GM23338 (cell line): ENCODE results near the gene REEP3. TPM values are rescaled to one million over a fixed set of nuclear protein-coding genes. Genes with fewer than 3 reads are reported as not detected.

Experiments
- ATAC-seq: fragments of 200-7000 bp; cut with Tn5 transposase; 3 replicates; pipeline ENCODE4 v1.9.1; 2020
- DNase-seq: peaks from one replicate; pipeline ENCODE4 v3.0.0-alpha.2; 2015; ENCODE audit warnings: low spot score
- H2AFZ ChIP-seq: fragments of 200-600 bp; sonication (generic); 2 replicates; pipeline ENCODE4 v1.8.0; 2016; ENCODE audit warnings: antibody characterized with exemption, mild to moderate bottlenecking, moderate library complexity
- H3F3A ChIP-seq: fragments of 200-600 bp; sonication (generic); replicated peaks from 2 replicates; pipeline ENCODE4 v1.8.0; 2017; ENCODE audit warnings: antibody characterized with exemption, mixed run types, low read depth
- H3K27ac ChIP-seq: fragments of 200-600 bp; sonication (generic); 2 replicates; pipeline ENCODE4 v1.6.1; 2016; ENCODE audit warnings: low read depth
- H3K27me3 ChIP-seq: fragments of 200-600 bp; sonication (generic); 2 replicates; pipeline ENCODE4 v1.8.0; 2016; ENCODE audit warnings: mild to moderate bottlenecking, mixed run types, moderate library complexity; ENCODE audit not compliant: insufficient read depth
- H3K36me3 ChIP-seq: fragments of 200-600 bp; sonication (generic); 2 replicates; pipeline ENCODE4 v1.8.0; 2016; ENCODE audit warnings: mild to moderate bottlenecking; ENCODE audit not compliant: insufficient read depth
- H3K4me1 ChIP-seq: fragments of 200-600 bp; sonication (generic); 2 replicates; pipeline ENCODE4 v1.8.0; 2016; ENCODE audit warnings: mild to moderate bottlenecking, moderate library complexity; ENCODE audit not compliant: insufficient read depth
- H3K4me2 ChIP-seq: fragments of 200-600 bp; sonication (generic); 2 replicates; pipeline ENCODE4 v1.7.1; 2017; ENCODE audit warnings: mixed run types
- H3K4me3 ChIP-seq: fragments of 200-600 bp; sonication (generic); 2 replicates; pipeline ENCODE4 v1.6.1; 2016; ENCODE audit warnings: mixed run types
- H3K79me2 ChIP-seq: fragments of 200-600 bp; sonication (generic); replicated peaks from 2 replicates; pipeline ENCODE4 v1.8.0; 2017; ENCODE audit warnings: mild to moderate bottlenecking; ENCODE audit not compliant: insufficient read depth
- H3K9me2 ChIP-seq: fragments of 200-600 bp; sonication (generic); 2 replicates; pipeline ENCODE4 v1.8.0; 2017; ENCODE audit not compliant: insufficient read depth
- H4K20me1 ChIP-seq: fragments of 200-600 bp; sonication (generic); replicated peaks from 2 replicates; pipeline ENCODE4 v1.8.0; 2017; ENCODE audit warnings: mild to moderate bottlenecking; ENCODE audit not compliant: insufficient read depth
- H3K27ac Mint-ChIP-seq: 2 replicates; pipeline ENCODE4 v1.8.0; 2020; ENCODE audit warnings: inconsistent platforms, mild to moderate bottlenecking, moderate library complexity, mixed read lengths
- H3K27me3 Mint-ChIP-seq: 3 replicates; pipeline ENCODE4 v1.8.0; 2022; ENCODE audit warnings: low read depth, mild to moderate bottlenecking, moderate library complexity, mixed read lengths, inconsistent platforms; ENCODE audit not compliant: insufficient read depth, poor library complexity
- H3K36me3 Mint-ChIP-seq: 3 replicates; pipeline ENCODE4 v1.8.0; 2021; ENCODE audit warnings: low read depth, mild to moderate bottlenecking, inconsistent platforms, moderate library complexity, mixed read lengths
- H3K4me1 Mint-ChIP-seq: 3 replicates; pipeline ENCODE4 v1.8.0; 2020; ENCODE audit warnings: mild to moderate bottlenecking, inconsistent platforms, mixed read lengths
- H3K4me3 Mint-ChIP-seq: 3 replicates; pipeline ENCODE4 v1.8.0; 2021; ENCODE audit warnings: moderate library complexity, mild to moderate bottlenecking, inconsistent platforms, mixed read lengths
- H3K9me3 Mint-ChIP-seq: 3 replicates; pipeline ENCODE4 v1.8.0; 2020; ENCODE audit warnings: moderate library complexity, mild to moderate bottlenecking, inconsistent platforms, mixed read lengths
- CREB1 ChIP-seq: fragments of 250-450 bp; sonication (Bioruptor Pico); IDR thresholded peaks from 2 replicates; pipeline ENCODE4 v1.5.0; 2020; ENCODE audit warnings: low read depth, mild to moderate bottlenecking, moderate library complexity
- EZH2 ChIP-seq: fragments of 200-600 bp; sonication (generic); IDR thresholded peaks from one replicate; pipeline ENCODE4 v1.8.0; 2017; ENCODE audit warnings: antibody characterized with exemption, mild to moderate bottlenecking, low read depth; ENCODE audit not compliant: unreplicated experiment
- EZH2phosphoT487 ChIP-seq: fragments of 200-600 bp; sonication (generic); IDR thresholded peaks from one replicate; pipeline ENCODE4 v1.8.1; 2018; ENCODE audit warnings: antibody characterized with exemption; ENCODE audit not compliant: unreplicated experiment
- JUNB ChIP-seq: IDR thresholded peaks from one replicate; pipeline ENCODE4 v1.6.1; 2016; ENCODE audit warnings: antibody characterized with exemption; ENCODE audit not compliant: unreplicated experiment
- NANOG ChIP-seq: IDR thresholded peaks from 2 replicates; pipeline ENCODE4 v1.6.1; 2016; ENCODE audit warnings: antibody characterized with exemption, borderline replicate concordance
- POLR2AphosphoS5 ChIP-seq: IDR thresholded peaks from 2 replicates; pipeline ENCODE4 v1.6.1; 2016; ENCODE audit warnings: antibody characterized with exemption, low read depth
- STAT1 ChIP-seq: IDR thresholded peaks from one replicate; pipeline ENCODE4 v1.6.1; 2016; ENCODE audit warnings: antibody characterized with exemption; ENCODE audit not compliant: unreplicated experiment
- ZNF114 ChIP-seq: fragments of 250-450 bp; sonication (Bioruptor Pico); IDR thresholded peaks from 2 replicates; pipeline ENCODE4 v1.5.0; 2020; ENCODE audit warnings: mild to moderate bottlenecking, moderate library complexity
- ZNF331 ChIP-seq: fragments of 250-450 bp; sonication (Bioruptor Pico); IDR thresholded peaks from 2 replicates; pipeline ENCODE4 v1.5.0; 2020; ENCODE audit warnings: low read depth, mild to moderate bottlenecking, moderate library complexity
- ZNF462 ChIP-seq: fragments of 250-450 bp; sonication (Bioruptor Pico); IDR thresholded peaks from 2 replicates; pipeline ENCODE4 v1.5.0; 2020; ENCODE audit warnings: mild to moderate bottlenecking, moderate library complexity
- polyA plus RNA-seq: library from polyadenylated mRNA; unstranded; fragments of >200 nt; fragmentation: Nextera tagmentation; extraction: Ambion mirVana; gene quantifications from 2 replicates; pipeline ENCODE4 v1.2.1, GENCODE V29; 2016
- total RNA-seq: library from RNA; depleted of rRNA; stranded (reverse); fragments of >200 nt; shearing (Covaris generic); gene quantifications from 2 replicates; pipeline ENCODE4 v1.2.3, GENCODE V29; 2014
- TF ChIP-seq, protein P1 (sequence below), 2 experiments: fragments of 200-600 bp in 1 of 2; sonication (generic) in 1 of 2; conservative IDR thresholded peaks; 2 replicates each; pipeline versions ENCODE4 v1.5.1 to v1.6.1; 2016 to 2017; ENCODE audit warnings: antibody characterized with exemption in 2 of 2, low read depth in 2 of 2, mild to moderate bottlenecking in 2 of 2, moderate library complexity in 1 of 2
- TF ChIP-seq, protein P2 (sequence below): IDR thresholded peaks from 2 replicates; pipeline ENCODE4 v1.6.1; 2016; ENCODE audit warnings: antibody characterized with exemption
- TF ChIP-seq, protein P3 (sequence below): IDR thresholded peaks from one replicate; pipeline ENCODE4 v1.6.1; 2018; ENCODE audit warnings: antibody characterized with exemption; ENCODE audit not compliant: unreplicated experiment

Gene REEP3
- total and polyA plus RNA-seq, 2 experiments from 2014 or later: 29.5 to 48.7 TPM

DNA sequence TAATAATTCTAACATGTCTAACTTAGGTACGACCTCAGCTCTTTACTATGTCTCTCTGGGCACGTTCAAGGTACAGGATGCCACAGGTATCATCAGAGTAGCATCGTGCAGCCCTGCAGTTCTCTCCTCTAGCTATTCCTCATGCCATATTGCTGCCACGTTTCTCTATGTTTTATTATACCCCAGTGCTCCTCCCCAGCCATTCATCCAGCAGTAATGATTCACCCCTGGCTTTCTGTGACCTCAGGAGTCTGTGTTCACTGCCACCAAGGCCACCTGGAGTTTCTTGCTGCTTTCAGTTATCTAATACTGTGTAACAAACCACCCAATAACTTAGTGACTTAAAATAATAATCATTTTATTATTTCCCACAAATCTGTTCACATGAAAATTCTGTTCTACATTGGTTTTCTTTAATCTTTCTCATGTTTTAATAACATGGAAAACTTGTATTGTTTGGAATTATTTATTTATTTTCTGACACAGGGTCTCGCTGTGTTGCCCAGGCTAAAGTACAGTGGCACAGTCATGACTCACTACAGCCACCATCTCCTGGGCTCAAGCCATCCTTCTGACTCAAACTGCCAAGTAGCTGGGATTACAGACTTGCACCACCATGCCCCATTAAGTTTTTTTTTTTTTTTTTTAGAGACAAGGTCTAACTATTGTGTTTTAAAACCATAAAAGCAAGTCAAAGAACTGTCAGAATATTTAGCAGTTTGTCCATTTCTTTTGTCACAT is 21.8 kb downstream of the REEP3 start:
- Histone ChIP-seq H3K4me1 (0 out of 2 replicates have a peak, but pooled peaks cover 8% of the 10 kb centered on the region), H3K27me3 (no peaks in the 10 kb centered on the region), H3K79me2 (peaks cover 78% of the 10 kb centered on the region), H2AFZ (no peak overlapping the region), H4K20me1 (no peaks in the 10 kb centered on the region; the same call in 1 of the 2 replicates), H3K4me3 (no peak overlapping the region), H3K27ac (no peak overlapping the region), H3K9me2 (no peaks in the 10 kb centered on the region), H3F3A (no peaks in the 10 kb centered on the region), H3K36me3 (no peaks in the 10 kb centered on the region), H3K4me2 (no peak overlapping the region)
- Mint-ChIP-seq H3K27me3 (peaks cover 2% of the 10 kb centered on the region), H3K4me3 (no peak overlapping the region), H3K9me3 (no peaks in the 10 kb centered on the region), H3K36me3 (no peaks in the 10 kb centered on the region; the same call in 2 of the 3 replicates), H3K27ac (no peak overlapping the region), H3K4me1 (peaks cover 8% of the 10 kb centered on the region)
- DNase-seq (no peak), ATAC-seq (no peak)
- no peak for TF ChIP-seq ZNF114 (CRISPR knock-in tag)
- TF ChIP-seq ZNF331 (CRISPR knock-in tag): no peak
- TF ChIP-seq, protein P1, sequence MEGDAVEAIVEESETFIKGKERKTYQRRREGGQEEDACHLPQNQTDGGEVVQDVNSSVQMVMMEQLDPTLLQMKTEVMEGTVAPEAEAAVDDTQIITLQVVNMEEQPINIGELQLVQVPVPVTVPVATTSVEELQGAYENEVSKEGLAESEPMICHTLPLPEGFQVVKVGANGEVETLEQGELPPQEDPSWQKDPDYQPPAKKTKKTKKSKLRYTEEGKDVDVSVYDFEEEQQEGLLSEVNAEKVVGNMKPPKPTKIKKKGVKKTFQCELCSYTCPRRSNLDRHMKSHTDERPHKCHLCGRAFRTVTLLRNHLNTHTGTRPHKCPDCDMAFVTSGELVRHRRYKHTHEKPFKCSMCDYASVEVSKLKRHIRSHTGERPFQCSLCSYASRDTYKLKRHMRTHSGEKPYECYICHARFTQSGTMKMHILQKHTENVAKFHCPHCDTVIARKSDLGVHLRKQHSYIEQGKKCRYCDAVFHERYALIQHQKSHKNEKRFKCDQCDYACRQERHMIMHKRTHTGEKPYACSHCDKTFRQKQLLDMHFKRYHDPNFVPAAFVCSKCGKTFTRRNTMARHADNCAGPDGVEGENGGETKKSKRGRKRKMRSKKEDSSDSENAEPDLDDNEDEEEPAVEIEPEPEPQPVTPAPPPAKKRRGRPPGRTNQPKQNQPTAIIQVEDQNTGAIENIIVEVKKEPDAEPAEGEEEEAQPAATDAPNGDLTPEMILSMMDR (conservative IDR thresholded peaks at IDR 0.05; ENCODE audit: low read depth in 2 of 2): no peak
- no peak for TF ChIP-seq EZH2
- TF ChIP-seq EZH2phosphoT487: no peak
- TF ChIP-seq, protein P2, sequence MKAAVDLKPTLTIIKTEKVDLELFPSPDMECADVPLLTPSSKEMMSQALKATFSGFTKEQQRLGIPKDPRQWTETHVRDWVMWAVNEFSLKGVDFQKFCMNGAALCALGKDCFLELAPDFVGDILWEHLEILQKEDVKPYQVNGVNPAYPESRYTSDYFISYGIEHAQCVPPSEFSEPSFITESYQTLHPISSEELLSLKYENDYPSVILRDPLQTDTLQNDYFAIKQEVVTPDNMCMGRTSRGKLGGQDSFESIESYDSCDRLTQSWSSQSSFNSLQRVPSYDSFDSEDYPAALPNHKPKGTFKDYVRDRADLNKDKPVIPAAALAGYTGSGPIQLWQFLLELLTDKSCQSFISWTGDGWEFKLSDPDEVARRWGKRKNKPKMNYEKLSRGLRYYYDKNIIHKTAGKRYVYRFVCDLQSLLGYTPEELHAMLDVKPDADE: no peak
- no peak for TF ChIP-seq ZNF462 (CRISPR knock-in tag)
- TF ChIP-seq STAT1: no peak
- TF ChIP-seq, protein P3, sequence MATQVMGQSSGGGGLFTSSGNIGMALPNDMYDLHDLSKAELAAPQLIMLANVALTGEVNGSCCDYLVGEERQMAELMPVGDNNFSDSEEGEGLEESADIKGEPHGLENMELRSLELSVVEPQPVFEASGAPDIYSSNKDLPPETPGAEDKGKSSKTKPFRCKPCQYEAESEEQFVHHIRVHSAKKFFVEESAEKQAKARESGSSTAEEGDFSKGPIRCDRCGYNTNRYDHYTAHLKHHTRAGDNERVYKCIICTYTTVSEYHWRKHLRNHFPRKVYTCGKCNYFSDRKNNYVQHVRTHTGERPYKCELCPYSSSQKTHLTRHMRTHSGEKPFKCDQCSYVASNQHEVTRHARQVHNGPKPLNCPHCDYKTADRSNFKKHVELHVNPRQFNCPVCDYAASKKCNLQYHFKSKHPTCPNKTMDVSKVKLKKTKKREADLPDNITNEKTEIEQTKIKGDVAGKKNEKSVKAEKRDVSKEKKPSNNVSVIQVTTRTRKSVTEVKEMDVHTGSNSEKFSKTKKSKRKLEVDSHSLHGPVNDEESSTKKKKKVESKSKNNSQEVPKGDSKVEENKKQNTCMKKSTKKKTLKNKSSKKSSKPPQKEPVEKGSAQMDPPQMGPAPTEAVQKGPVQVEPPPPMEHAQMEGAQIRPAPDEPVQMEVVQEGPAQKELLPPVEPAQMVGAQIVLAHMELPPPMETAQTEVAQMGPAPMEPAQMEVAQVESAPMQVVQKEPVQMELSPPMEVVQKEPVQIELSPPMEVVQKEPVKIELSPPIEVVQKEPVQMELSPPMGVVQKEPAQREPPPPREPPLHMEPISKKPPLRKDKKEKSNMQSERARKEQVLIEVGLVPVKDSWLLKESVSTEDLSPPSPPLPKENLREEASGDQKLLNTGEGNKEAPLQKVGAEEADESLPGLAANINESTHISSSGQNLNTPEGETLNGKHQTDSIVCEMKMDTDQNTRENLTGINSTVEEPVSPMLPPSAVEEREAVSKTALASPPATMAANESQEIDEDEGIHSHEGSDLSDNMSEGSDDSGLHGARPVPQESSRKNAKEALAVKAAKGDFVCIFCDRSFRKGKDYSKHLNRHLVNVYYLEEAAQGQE: no peak
- no peak for TF ChIP-seq NANOG
- no peak for TF ChIP-seq CREB1 (CRISPR knock-in tag)
- no peak for TF ChIP-seq POLR2AphosphoS5
- TF ChIP-seq JUNB: no peak
